IPS DF 6.9 (cell line): ENCODE measurements around the gene REXO4.
"Not testable (repeated sequence)": the region's sequence is repeated elsewhere in the genome, so short reads cannot be mapped to it uniquely, and the experiment has no call there.

Experiments used
- DNase-seq: peaks from one replicate; pipeline ENCODE4 v3.0.0-alpha.2; 2013; ENCODE audit warnings: low read depth, low spot score
- H3K27ac ChIP-seq: one replicate; pipeline ENCODE4 v1.5.1; 2013; ENCODE audit warnings: low read length, control low read depth
- H3K27me3 ChIP-seq: 2 replicates; pipeline ENCODE4 v1.6.1; 2013; ENCODE audit warnings: mild to moderate bottlenecking, low read length; ENCODE audit not compliant: control insufficient read depth, insufficient read depth
- H3K36me3 ChIP-seq: 2 replicates; pipeline ENCODE4 v1.6.1; 2013; ENCODE audit warnings: low read length; ENCODE audit not compliant: control insufficient read depth, insufficient read depth
- H3K4me1 ChIP-seq: 2 replicates; pipeline ENCODE4 v1.6.1; 2013; ENCODE audit warnings: low read length; ENCODE audit not compliant: control insufficient read depth, insufficient read depth
- H3K4me3 ChIP-seq: 2 replicates; pipeline ENCODE4 v1.5.1; 2013; ENCODE audit warnings: mild to moderate bottlenecking, low read length
- H3K9me3 ChIP-seq: 2 replicates; pipeline ENCODE4 v1.6.1; 2013; ENCODE audit warnings: low read length, inconsistent platforms; ENCODE audit not compliant: control insufficient read depth, insufficient read depth
- WGBS: extraction: QIAGEN DNeasy Blood & Tissue Kit; methylation state at CpG from one replicate; pipeline ENCODE4 v1.1.7; 2013; ENCODE audit warnings: mixed read lengths, missing lambda C conversion rate; ENCODE audit not compliant: insufficient read length, insufficient coverage; 5-methylcytosine and 5-hydroxymethylcytosine counted together

Gene REXO4

GRCh38 chr9:133451865-133452264 lies 34.1 kb upstream of the REXO4 start:
- not testable (repeated sequence) for H3K9me3 ChIP-seq, H3K27me3 ChIP-seq, H3K27ac ChIP-seq, H3K4me3 ChIP-seq, H3K4me1 ChIP-seq, DNase-seq, H3K36me3 ChIP-seq
- no CpG with 5 or more reads among the region's 5 CpGs for WGBS

GRCh38 chr9:133449760-133450159 lies 31.9 kb upstream of the REXO4 start:
- H3K27ac ChIP-seq, result no peak overlapping the region
- H3K4me1 ChIP-seq, result no peaks in the 10 kb centered on the region
- H3K36me3 ChIP-seq, result no peaks in the 10 kb centered on the region
- no peaks in the 10 kb centered on the region for H3K27me3 ChIP-seq
- H3K4me3 ChIP-seq, result no peak overlapping the region
- WGBS, result no CpG with 5 or more reads among the region's 12 CpGs
- no peaks in the 10 kb centered on the region for H3K9me3 ChIP-seq
- no peak for DNase-seq

GRCh38 chr9:133448487-133448972 lies 30.7 kb upstream of the REXO4 start:
- Histone ChIP-seq H3K4me3 (no peak overlapping the region), H3K9me3 (no peaks in the 10 kb centered on the region), H3K4me1 (no peaks in the 10 kb centered on the region), H3K27me3 (no peaks in the 10 kb centered on the region), H3K27ac (no peak overlapping the region), H3K36me3 (no peaks in the 10 kb centered on the region)
- no peak for DNase-seq
- WGBS, result no CpG with 5 or more reads among the region's 13 CpGs

- no peak overlapping the region for H3K4me3 ChIP-seq
- no peak for DNase-seq
- no peak overlapping the region for H3K27ac ChIP-seq
- H3K4me1 ChIP-seq, result no peaks in the 10 kb centered on the region
- no peaks in the 10 kb centered on the region for H3K36me3 ChIP-seq
- no CpG with 5 or more reads among the region's 23 CpGs for WGBS
- no peaks in the 10 kb centered on the region for H3K27me3 ChIP-seq
- H3K9me3 ChIP-seq, result no peaks in the 10 kb centered on the region
Measured at GRCh38 chr9:133445293-133445969, 27.6 kb upstream of the REXO4 start.

GRCh38 chr9:133443982-133444381 lies 26.2 kb upstream of the REXO4 start:
- Histone ChIP-seq H3K27me3 (no peaks in the 10 kb centered on the region), H3K9me3 (no peaks in the 10 kb centered on the region), H3K4me1 (no peaks in the 10 kb centered on the region), H3K27ac (no peak overlapping the region), H3K4me3 (no peak overlapping the region), H3K36me3 (no peaks in the 10 kb centered on the region)
- no CpG with 5 or more reads among the region's 8 CpGs for WGBS
- no peak for DNase-seq

GRCh38 chr9:133443248-133443647 lies 25.4 kb upstream of the REXO4 start:
- H3K4me1 ChIP-seq, result no peaks in the 10 kb centered on the region
- no peaks in the 10 kb centered on the region for H3K27me3 ChIP-seq
- no peaks in the 10 kb centered on the region for H3K9me3 ChIP-seq
- no peaks in the 10 kb centered on the region for H3K36me3 ChIP-seq
- H3K27ac ChIP-seq, result no peak overlapping the region
- no peak for DNase-seq
- no CpG with 5 or more reads among the region's 15 CpGs for WGBS
- H3K4me3 ChIP-seq, result no peak overlapping the region

- no peaks in the 10 kb centered on the region for H3K27me3 ChIP-seq
- no peaks in the 10 kb centered on the region for H3K4me1 ChIP-seq
- no peaks in the 10 kb centered on the region for H3K36me3 ChIP-seq
- WGBS, result no CpG with 5 or more reads among the region's 5 CpGs
- no peak overlapping the region for H3K27ac ChIP-seq
- no peak for DNase-seq
- no peak overlapping the region for H3K4me3 ChIP-seq
- H3K9me3 ChIP-seq, result no peaks in the 10 kb centered on the region
Measured at GRCh38 chr9:133441571-133441970, 23.8 kb upstream of the REXO4 start.

GRCh38 chr9:133440874-133441273 lies 23.1 kb upstream of the REXO4 start:
- no peaks in the 10 kb centered on the region for H3K9me3 ChIP-seq
- H3K36me3 ChIP-seq, result no peaks in the 10 kb centered on the region
- WGBS, result no CpG with 5 or more reads among the region's 12 CpGs
- no peaks in the 10 kb centered on the region for H3K4me1 ChIP-seq
- no peak for DNase-seq
- H3K27me3 ChIP-seq, result no peaks in the 10 kb centered on the region
- H3K4me3 ChIP-seq, result no peak overlapping the region
- no peak overlapping the region for H3K27ac ChIP-seq

GRCh38 chr9:133439337-133439736 lies 21.5 kb upstream of the REXO4 start:
- no peaks in the 10 kb centered on the region for H3K4me1 ChIP-seq
- no peaks in the 10 kb centered on the region for H3K36me3 ChIP-seq
- no peaks in the 10 kb centered on the region for H3K9me3 ChIP-seq
- WGBS, result no CpG with 5 or more reads among the region's 4 CpGs
- no peak overlapping the region for H3K4me3 ChIP-seq
- no peaks in the 10 kb centered on the region for H3K27me3 ChIP-seq
- DNase-seq, result no peak
- no peak overlapping the region for H3K27ac ChIP-seq

GRCh38 chr9:133437753-133438531 lies 20.1 kb upstream of the REXO4 start:
- H3K27me3 ChIP-seq, result no peaks in the 10 kb centered on the region
- no peaks in the 10 kb centered on the region for H3K4me1 ChIP-seq
- no peak overlapping the region for H3K27ac ChIP-seq
- no peak for DNase-seq
- no peak overlapping the region for H3K4me3 ChIP-seq
- WGBS, result no CpG with 5 or more reads among the region's 20 CpGs
- H3K36me3 ChIP-seq, result no peaks in the 10 kb centered on the region
- no peaks in the 10 kb centered on the region for H3K9me3 ChIP-seq
